ENCODE measurements around the gene TMEM176A. TPM values are rescaled to one million over a fixed set of nuclear protein-coding genes. Genes with fewer than 3 reads are reported as not detected.
A peak's percentile ranks its signal among the peaks of the same experiment; 100 is the strongest.

Gene TMEM176A
- total RNA-seq: not detected in 2 replicates
- long read RNA-seq: 0 reads

DNA sequence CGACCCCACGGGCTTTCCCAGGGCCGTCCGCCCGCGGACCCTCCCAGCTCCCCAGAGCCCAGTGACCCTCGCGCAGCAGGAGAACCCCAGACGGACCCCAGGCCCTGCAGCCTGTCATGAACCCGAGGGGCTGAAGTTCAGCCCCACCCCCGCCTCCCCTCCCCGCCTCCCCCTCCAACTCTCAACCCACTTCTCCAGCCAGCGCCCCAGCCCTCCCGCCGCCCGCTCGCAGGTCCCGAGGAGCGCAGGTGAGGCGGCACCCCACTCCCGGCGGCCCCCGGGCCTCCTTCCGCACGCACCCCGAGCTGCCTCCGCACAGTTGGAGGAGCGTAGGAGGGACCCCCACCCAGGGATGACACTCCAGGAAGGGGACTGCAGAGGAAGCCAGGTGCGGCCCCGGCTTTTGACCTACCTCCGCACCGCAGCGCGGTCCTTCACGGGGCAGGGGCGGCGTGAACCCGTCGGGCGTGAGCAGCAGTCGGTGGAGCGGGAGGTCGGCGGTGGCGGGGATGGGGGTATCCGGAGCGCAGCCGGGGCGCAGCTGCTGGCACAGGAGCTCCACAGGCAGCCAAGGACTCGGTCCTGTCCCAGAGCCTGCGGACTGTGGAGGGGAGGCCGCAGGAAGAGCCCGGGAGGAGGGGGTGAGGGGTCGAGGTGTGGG, at the start of gene TMEM176A:
Gene TMEM176A (plus strand): TSS at position 189 of the 661 bp plus-strand sequence. CDS start 782 bp downstream, outside the sequence.
- DNase-seq (ENCODE audit: extremely low spot score, unreplicated experiment): peak; percentile 84
- Mint-ChIP-seq H3K27me3 (ENCODE audit: unreplicated experiment) (peaks cover 22% of the 10 kb centered on the region), H3K27ac (ENCODE audit: unreplicated experiment) (no peak within 1 kb of the TSS), H3K9me3 (ENCODE audit: unreplicated experiment) (peaks cover 2% of the 10 kb centered on the region), H3K36me3 (ENCODE audit: unreplicated experiment) (no peaks in the 10 kb centered on the region), H3K4me1 (ENCODE audit: unreplicated experiment) (no peaks in the 10 kb centered on the region), H3K4me3 (ENCODE audit: unreplicated experiment) (no peak within 1 kb of the TSS)
- TF ChIP-seq, protein P1, sequence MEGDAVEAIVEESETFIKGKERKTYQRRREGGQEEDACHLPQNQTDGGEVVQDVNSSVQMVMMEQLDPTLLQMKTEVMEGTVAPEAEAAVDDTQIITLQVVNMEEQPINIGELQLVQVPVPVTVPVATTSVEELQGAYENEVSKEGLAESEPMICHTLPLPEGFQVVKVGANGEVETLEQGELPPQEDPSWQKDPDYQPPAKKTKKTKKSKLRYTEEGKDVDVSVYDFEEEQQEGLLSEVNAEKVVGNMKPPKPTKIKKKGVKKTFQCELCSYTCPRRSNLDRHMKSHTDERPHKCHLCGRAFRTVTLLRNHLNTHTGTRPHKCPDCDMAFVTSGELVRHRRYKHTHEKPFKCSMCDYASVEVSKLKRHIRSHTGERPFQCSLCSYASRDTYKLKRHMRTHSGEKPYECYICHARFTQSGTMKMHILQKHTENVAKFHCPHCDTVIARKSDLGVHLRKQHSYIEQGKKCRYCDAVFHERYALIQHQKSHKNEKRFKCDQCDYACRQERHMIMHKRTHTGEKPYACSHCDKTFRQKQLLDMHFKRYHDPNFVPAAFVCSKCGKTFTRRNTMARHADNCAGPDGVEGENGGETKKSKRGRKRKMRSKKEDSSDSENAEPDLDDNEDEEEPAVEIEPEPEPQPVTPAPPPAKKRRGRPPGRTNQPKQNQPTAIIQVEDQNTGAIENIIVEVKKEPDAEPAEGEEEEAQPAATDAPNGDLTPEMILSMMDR (IDR thresholded peaks at IDR 0.05): no peak

- no peaks in the 10 kb centered on the region for H3K36me3 Mint-ChIP-seq (ENCODE audit: unreplicated experiment)
- H3K27ac Mint-ChIP-seq (ENCODE audit: unreplicated experiment): no peak overlapping the region
- no peaks in the 10 kb centered on the region for H3K9me3 Mint-ChIP-seq (ENCODE audit: unreplicated experiment)
- no peaks in the 10 kb centered on the region for H3K27me3 Mint-ChIP-seq (ENCODE audit: unreplicated experiment)
- DNase-seq (ENCODE audit: extremely low spot score, unreplicated experiment): no peak
- no peaks in the 10 kb centered on the region for H3K4me1 Mint-ChIP-seq (ENCODE audit: unreplicated experiment)
- TF ChIP-seq, protein P1 (IDR thresholded peaks at IDR 0.05): no peak
- no peak overlapping the region for H3K4me3 Mint-ChIP-seq (ENCODE audit: unreplicated experiment)
Measured at GRCh38 chr7:150751702-150752101, 48.9 kb upstream of the TMEM176A start.

- H3K36me3 Mint-ChIP-seq (ENCODE audit: unreplicated experiment): no peaks in the 10 kb centered on the region
- no peaks in the 10 kb centered on the region for H3K27me3 Mint-ChIP-seq (ENCODE audit: unreplicated experiment)
- TF ChIP-seq, protein P1 (IDR thresholded peaks at IDR 0.05): no peak
- H3K27ac Mint-ChIP-seq (ENCODE audit: unreplicated experiment): no peak overlapping the region
- DNase-seq (ENCODE audit: extremely low spot score, unreplicated experiment): no peak
- no peaks in the 10 kb centered on the region for H3K4me1 Mint-ChIP-seq (ENCODE audit: unreplicated experiment)
- no peaks in the 10 kb centered on the region for H3K9me3 Mint-ChIP-seq (ENCODE audit: unreplicated experiment)
- H3K4me3 Mint-ChIP-seq (ENCODE audit: unreplicated experiment): no peak overlapping the region
Measured at GRCh38 chr7:150753239-150753638, 47.3 kb upstream of the TMEM176A start.

DNA sequence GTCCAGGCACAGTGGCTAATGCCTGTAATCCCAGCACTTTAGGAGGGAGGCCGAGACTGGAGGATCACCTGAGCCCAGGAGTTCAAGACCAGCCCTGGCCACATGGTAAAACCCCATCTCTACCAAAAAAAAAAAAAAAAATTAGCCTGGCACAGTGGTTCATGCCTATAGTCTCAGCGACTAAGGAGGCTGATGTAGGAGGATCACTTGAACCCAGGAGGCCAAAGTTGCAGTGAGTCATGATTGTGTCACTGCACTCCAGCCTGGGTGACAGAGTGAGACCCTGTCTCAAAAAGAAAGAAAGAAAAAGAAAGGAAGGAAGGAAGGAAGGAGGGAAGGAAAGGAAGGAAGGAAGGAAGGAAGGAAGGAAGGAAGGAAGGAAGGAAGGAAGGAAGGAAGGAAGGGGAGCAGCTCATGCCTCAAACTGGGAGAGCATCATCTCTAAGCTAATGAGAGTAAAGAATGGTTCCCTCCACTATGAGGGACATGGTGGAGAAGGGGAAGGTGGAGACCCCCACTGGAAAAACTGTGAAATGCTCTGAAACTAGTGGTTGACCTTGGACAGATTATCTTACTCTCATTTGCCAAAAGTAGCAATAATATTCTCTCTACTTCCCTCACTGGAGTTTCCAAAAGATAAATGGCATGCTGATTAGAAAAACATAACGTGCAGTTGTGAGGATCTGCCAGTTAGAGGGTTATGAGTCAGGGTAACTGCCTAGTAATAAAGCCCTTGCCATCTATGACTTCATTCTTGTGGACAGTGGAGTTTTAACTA, 46.6 kb upstream of the TMEM176A start:
- Mint-ChIP-seq H3K4me3 (ENCODE audit: unreplicated experiment) (no peak overlapping the region), H3K27ac (ENCODE audit: unreplicated experiment) (no peak overlapping the region)

More for the DNA sequence above, 46.6 kb upstream of the TMEM176A start:
- TF ChIP-seq, protein P1 (IDR thresholded peaks at IDR 0.05): peak; percentile 20
- DNase-seq (ENCODE audit: extremely low spot score, unreplicated experiment): no peak
- Mint-ChIP-seq H3K9me3 (ENCODE audit: unreplicated experiment) (no peaks in the 10 kb centered on the region), H3K27me3 (ENCODE audit: unreplicated experiment) (no peaks in the 10 kb centered on the region), H3K36me3 (ENCODE audit: unreplicated experiment) (no peaks in the 10 kb centered on the region), H3K4me1 (ENCODE audit: unreplicated experiment) (no peaks in the 10 kb centered on the region)
